Measurements from ENCODE around the gene CIC.

DNA sequence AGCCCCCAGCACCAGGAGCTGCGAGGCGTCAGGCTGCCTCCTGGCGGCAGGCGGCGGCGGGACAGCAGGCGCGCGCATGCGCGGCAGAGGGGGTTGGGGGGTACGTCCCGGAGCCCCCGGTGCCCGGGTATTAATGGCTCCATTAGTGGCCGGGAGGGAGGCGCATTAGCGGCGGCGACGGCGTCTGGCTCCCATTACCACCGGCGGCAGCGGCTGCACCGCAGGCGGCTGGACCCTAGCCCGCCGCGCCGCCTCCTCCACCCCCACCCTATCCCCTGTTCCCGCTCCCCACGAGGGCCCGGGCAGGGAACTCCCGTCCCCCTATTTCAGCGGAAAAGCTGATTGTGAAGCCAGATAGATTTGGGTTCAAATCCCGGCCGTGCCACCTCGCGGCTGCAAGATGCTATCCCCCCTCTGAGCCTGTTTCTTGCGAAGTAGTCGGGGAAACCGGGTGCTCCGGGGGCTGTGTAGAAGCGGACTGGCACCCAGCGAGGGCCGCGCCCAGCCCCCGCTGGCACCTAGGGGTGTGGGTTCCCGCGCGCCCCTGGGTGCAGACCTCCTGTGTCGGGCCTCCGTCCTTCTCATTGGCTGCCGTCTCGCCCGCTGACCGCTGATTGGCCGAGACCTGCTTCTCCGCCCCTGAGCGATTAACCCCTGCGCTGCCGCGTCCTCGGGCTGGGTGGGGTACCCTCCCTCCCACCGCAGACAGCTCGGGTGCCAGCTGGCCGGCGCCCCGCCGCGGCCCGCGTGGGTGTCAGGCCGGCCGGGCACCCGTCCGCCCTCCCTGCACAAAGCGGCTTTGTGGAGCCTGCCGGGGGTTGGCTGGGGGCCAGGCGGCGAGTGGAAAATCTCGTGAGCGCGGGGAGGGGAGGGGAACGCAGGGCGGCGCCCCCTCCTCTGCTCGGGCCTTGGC is 11.1 kb downstream of the CIC start:
- TF ChIP-seq, protein P1, sequence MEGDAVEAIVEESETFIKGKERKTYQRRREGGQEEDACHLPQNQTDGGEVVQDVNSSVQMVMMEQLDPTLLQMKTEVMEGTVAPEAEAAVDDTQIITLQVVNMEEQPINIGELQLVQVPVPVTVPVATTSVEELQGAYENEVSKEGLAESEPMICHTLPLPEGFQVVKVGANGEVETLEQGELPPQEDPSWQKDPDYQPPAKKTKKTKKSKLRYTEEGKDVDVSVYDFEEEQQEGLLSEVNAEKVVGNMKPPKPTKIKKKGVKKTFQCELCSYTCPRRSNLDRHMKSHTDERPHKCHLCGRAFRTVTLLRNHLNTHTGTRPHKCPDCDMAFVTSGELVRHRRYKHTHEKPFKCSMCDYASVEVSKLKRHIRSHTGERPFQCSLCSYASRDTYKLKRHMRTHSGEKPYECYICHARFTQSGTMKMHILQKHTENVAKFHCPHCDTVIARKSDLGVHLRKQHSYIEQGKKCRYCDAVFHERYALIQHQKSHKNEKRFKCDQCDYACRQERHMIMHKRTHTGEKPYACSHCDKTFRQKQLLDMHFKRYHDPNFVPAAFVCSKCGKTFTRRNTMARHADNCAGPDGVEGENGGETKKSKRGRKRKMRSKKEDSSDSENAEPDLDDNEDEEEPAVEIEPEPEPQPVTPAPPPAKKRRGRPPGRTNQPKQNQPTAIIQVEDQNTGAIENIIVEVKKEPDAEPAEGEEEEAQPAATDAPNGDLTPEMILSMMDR (IDR thresholded peaks at IDR 0.05), result peak; percentile 87 to 96 (median 94)
- TF ChIP-seq POLR2A (IDR thresholded peaks at IDR 0.05), result peak in 2 of 4 donors; percentile 8 to 36

All from esophagus squamous epithelium (tissue), 4 donors.